ENCODE measurements around the gene STK39. TPM values are rescaled to one million over a fixed set of nuclear protein-coding genes. Genes with fewer than 3 reads are reported as not detected.

Gene STK39
- total and polyA plus RNA-seq, 2 of the 4 experiments (the other 2 are of a cell fraction), result 11.8 to 16.4 TPM

DNA sequence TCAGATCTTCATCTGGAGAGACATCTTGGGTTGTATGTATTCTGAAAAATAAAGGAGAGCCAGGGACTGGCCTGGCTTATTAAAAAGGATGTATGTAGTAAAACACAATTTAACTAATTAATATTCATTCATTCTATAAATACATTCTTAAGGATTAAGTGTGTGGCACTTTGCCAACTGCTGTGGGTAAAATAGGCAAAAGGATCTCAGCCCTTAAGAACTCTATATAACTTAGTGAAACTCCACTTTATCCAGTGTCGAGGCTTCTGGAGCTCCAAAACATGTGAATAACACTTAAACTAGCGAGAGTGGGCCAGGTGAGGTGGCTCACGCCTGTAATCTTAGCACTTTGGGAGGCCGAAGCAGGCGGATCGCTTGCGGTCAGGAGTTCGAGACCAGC, 7.7 kb upstream of the STK39 start:
- ATAC-seq (ENCODE audit: low read depth) (no peak), DNase-seq (no peak)
- Histone ChIP-seq H3K27ac (ENCODE audit: insufficient read depth, low read length) (no peak overlapping the region), H3K18ac (ENCODE audit: low read depth, low read length) (no peak overlapping the region), H3K23ac (ENCODE audit: low read depth, low read length) (no peak overlapping the region), H4K20me1 (ENCODE audit: insufficient read depth, low read length) (no peaks in the 10 kb centered on the region), H3K9me3 (ENCODE audit: control insufficient read depth, insufficient read depth, low read length) (peaks cover 6% of the 10 kb centered on the region), H4K91ac (ENCODE audit: insufficient read depth, low read depth, low read length) (no peak overlapping the region), H3K56ac (ENCODE audit: extremely low read depth, insufficient read depth, low read length) (no peak overlapping the region), H3K36me3 (ENCODE audit: control insufficient read depth, insufficient read depth, low read length) (no peaks in the 10 kb centered on the region), H3K4me3 (ENCODE audit: insufficient read depth, low read depth, low read length) (no peak overlapping the region), H2AK5ac (ENCODE audit: low read depth, low read length) (no peak overlapping the region), H3K27me3 (ENCODE audit: control insufficient read depth, insufficient read depth, low read length) (no peaks in the 10 kb centered on the region), H2BK120ac (ENCODE audit: low read depth, low read length) (no peak overlapping the region), H3K9ac (ENCODE audit: low read depth, low read length) (no peak overlapping the region), H3K79me1 (ENCODE audit: low read depth in 1 of 2, low read length in 2 of 2) (no peaks in the 10 kb centered on the region), H2BK20ac (ENCODE audit: low read depth, low read length) (no peak overlapping the region), H3K9me1 (ENCODE audit: insufficient read depth, low read length) (peaks cover 2% of the 10 kb centered on the region; the same call in 1 of the 2 replicates), H3K4ac (ENCODE audit: low read depth, low read length) (no peak overlapping the region), H2BK15ac (ENCODE audit: low read depth, low read length) (no peak overlapping the region), H4K8ac (ENCODE audit: low read depth in 2 of 2, low read length in 2 of 2) (no peak overlapping the region; a peak in 1 of 4 replicates), H2AK9ac (replicated peaks; ENCODE audit: low read depth, low read length, poor library complexity) (no peak overlapping the region), H2AFZ (replicated peaks; ENCODE audit: low read length, poor library complexity) (no peak overlapping the region), H4K5ac (ENCODE audit: low read depth, low read length) (no peak overlapping the region), H2BK5ac (ENCODE audit: low read depth, low read length, poor library complexity, severe bottlenecking) (no peak overlapping the region), H3K4me1 (ENCODE audit: control insufficient read depth, insufficient read depth, low read length) (no peaks in the 10 kb centered on the region), H3K4me2 (ENCODE audit: low read depth, low read length) (no peak overlapping the region), H3K14ac (replicated peaks; ENCODE audit: low read depth, low read length) (no peak overlapping the region)
- dilution Hi-C loops (cut with HindIII; ENCODE audit: low sequenced_read_pairs, unreplicated experiment) (no loop called here), in situ Hi-C loops (cut with MboI; ENCODE audit: low sequenced_read_pairs) (no loop called here), intact Hi-C loops (cut with micrococcal nuclease) (no loop called here)
- CTCF ChIA-PET, result no interaction called here
- no TSS peak for BruUV-seq (replicated peaks)
- no CpG with 5 or more reads among the region's 8 CpGs for WGBS, 2 experiments (ENCODE audit: extremely low coverage in 2 of 2, insufficient read length in 1 of 2)
- POLR2A ChIA-PET (ENCODE audit: unreplicated experiment), result no interaction called here
- TF ChIP-seq MAFK (IDR thresholded peaks at IDR 0.05; ENCODE audit: low read depth, low read length), result no peak
- TF ChIP-seq MXI1 (IDR thresholded peaks at IDR 0.05; ENCODE audit: borderline replicate concordance, low read depth, low read length), result no peak
- TF ChIP-seq NFE2L2 (IDR thresholded peaks at IDR 0.05; ENCODE audit: low read depth, low read length), result no peak
- TF ChIP-seq FOS (IDR thresholded peaks at IDR 0.05; ENCODE audit: low read depth, low read length), result no peak
- TF ChIP-seq POLR2A (IDR thresholded peaks at IDR 0.05; ENCODE audit: low read depth, low read length), result no peak
- TF ChIP-seq RFX5 (IDR thresholded peaks at IDR 0.05; ENCODE audit: low read depth, low read length), result no peak
- TF ChIP-seq BHLHE40 (IDR thresholded peaks at IDR 0.05; ENCODE audit: low read depth, low read length), result no peak
- TF ChIP-seq CEBPB (IDR thresholded peaks at IDR 0.05; ENCODE audit: low read depth, low read length), result no peak
- TF ChIP-seq, protein P1, sequence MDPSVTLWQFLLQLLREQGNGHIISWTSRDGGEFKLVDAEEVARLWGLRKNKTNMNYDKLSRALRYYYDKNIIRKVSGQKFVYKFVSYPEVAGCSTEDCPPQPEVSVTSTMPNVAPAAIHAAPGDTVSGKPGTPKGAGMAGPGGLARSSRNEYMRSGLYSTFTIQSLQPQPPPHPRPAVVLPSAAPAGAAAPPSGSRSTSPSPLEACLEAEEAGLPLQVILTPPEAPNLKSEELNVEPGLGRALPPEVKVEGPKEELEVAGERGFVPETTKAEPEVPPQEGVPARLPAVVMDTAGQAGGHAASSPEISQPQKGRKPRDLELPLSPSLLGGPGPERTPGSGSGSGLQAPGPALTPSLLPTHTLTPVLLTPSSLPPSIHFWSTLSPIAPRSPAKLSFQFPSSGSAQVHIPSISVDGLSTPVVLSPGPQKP (IDR thresholded peaks at IDR 0.05; ENCODE audit: borderline replicate concordance, low read depth, low read length), result no peak
- TF ChIP-seq RCOR1 (IDR thresholded peaks at IDR 0.05; ENCODE audit: insufficient replicate concordance, low read length), result no peak
- TF ChIP-seq CHD1 (IDR thresholded peaks at IDR 0.05; ENCODE audit: low read depth, low read length), result no peak
- TF ChIP-seq MAZ (IDR thresholded peaks at IDR 0.05; ENCODE audit: borderline replicate concordance, low read depth, low read length), result no peak
- no peak for TF ChIP-seq SMC3 (IDR thresholded peaks at IDR 0.05; ENCODE audit: low read depth, low read length)
- TF ChIP-seq CTCF (conservative IDR thresholded peaks at IDR 0.05; ENCODE audit: low read depth, low read length), result no peak
- TF ChIP-seq RAD21 (IDR thresholded peaks at IDR 0.05; ENCODE audit: low read length), result no peak
- TF ChIP-seq, protein P2, sequence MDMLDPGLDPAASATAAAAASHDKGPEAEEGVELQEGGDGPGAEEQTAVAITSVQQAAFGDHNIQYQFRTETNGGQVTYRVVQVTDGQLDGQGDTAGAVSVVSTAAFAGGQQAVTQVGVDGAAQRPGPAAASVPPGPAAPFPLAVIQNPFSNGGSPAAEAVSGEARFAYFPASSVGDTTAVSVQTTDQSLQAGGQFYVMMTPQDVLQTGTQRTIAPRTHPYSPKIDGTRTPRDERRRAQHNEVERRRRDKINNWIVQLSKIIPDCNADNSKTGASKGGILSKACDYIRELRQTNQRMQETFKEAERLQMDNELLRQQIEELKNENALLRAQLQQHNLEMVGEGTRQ (IDR thresholded peaks at IDR 0.05; ENCODE audit: low read depth, low read length), result no peak
